Liver (tissue), 9 donors: ENCODE results near the gene DDIT4. TPM values are rescaled to one million over a fixed set of nuclear protein-coding genes. Genes with fewer than 3 reads are reported as not detected.
A peak's percentile ranks its signal among the peaks of the same experiment; 100 is the strongest.

Experiments
- DNase-seq: peaks from one replicate; pipeline ENCODE4 v3.0.0-alpha.2; 2017; ENCODE audit warnings: low spot score
- H3K27ac ChIP-seq, 2 donors: one replicate each; pipeline ENCODE4 v1.7.0; 2013; ENCODE audit warnings: inconsistent platforms in 2 of 2, low read length in 2 of 2, control low read depth in 1 of 2, low read depth in 1 of 2, mild to moderate bottlenecking in 1 of 2
- H3K27me3 ChIP-seq, 4 donors: one replicate each; pipeline versions ENCODE4 v1.6.1 to v1.7.0; 2013; ENCODE audit warnings: low read length in 3 of 4, inconsistent platforms in 1 of 4, mild to moderate bottlenecking in 1 of 4, moderate library complexity in 1 of 4; ENCODE audit not compliant: control insufficient read depth in 4 of 4, insufficient read depth in 4 of 4
- H3K36me3 ChIP-seq, 4 donors: one replicate each; pipeline versions ENCODE4 v1.6.1 to v1.7.0; 2013; ENCODE audit warnings: low read length in 3 of 4, mild to moderate bottlenecking in 3 of 4, low read depth in 1 of 4, moderate library complexity in 1 of 4; ENCODE audit not compliant: control insufficient read depth in 4 of 4, insufficient read depth in 3 of 4
- H3K4me1 ChIP-seq, 4 donors: one replicate each; pipeline versions ENCODE4 v1.6.1 to v1.7.0; 2013; ENCODE audit warnings: low read length in 3 of 4, mild to moderate bottlenecking in 3 of 4, moderate library complexity in 1 of 4; ENCODE audit not compliant: control insufficient read depth in 4 of 4, insufficient read depth in 4 of 4
- H3K4me3 ChIP-seq, 3 donors: one replicate each; pipeline versions ENCODE4 v1.6.1 to v1.7.0; 2013; ENCODE audit warnings: low read length in 3 of 3, control low read depth in 1 of 3, low read depth in 1 of 3, mild to moderate bottlenecking in 1 of 3
- H3K9ac ChIP-seq, 2 donors: one replicate each; pipeline ENCODE4 v1.7.0; 2013; ENCODE audit warnings: low read length in 2 of 2, mild to moderate bottlenecking in 2 of 2, moderate library complexity in 2 of 2, control low read depth in 1 of 2, low read depth in 1 of 2
- H3K9me3 ChIP-seq, 4 donors: one replicate each; pipeline versions ENCODE4 v1.6.1 to v1.7.0; 2013; ENCODE audit warnings: low read length in 3 of 4; ENCODE audit not compliant: control insufficient read depth in 4 of 4
- EGR1 ChIP-seq, 2 donors: IDR thresholded peaks; 2 replicates each; pipeline ENCODE4 v1.6.1; 2016 to 2018; ENCODE audit warnings: antibody characterized with exemption in 2 of 2, low read depth in 2 of 2
- FOXA1 ChIP-seq: IDR thresholded peaks from 2 replicates; pipeline ENCODE4 v1.6.1; 2016; ENCODE audit warnings: antibody characterized with exemption
- GABPA ChIP-seq, 2 donors: IDR thresholded peaks in 1 of 2; conservative IDR thresholded peaks in 1 of 2; 2 replicates each; pipeline ENCODE4 v1.6.1; 2016; ENCODE audit warnings: antibody characterized with exemption in 2 of 2, mild to moderate bottlenecking in 1 of 2, moderate library complexity in 1 of 2
- HNF4G ChIP-seq: IDR thresholded peaks from 2 replicates; pipeline ENCODE4 v1.6.1; 2016; ENCODE audit warnings: antibody characterized with exemption
- JUND ChIP-seq, 2 donors: IDR thresholded peaks; 2 replicates each; pipeline ENCODE4 v1.6.1; 2016; ENCODE audit warnings: antibody characterized with exemption in 2 of 2
- NR2F2 ChIP-seq: IDR thresholded peaks from 2 replicates; pipeline ENCODE4 v1.6.1; 2016; ENCODE audit warnings: antibody characterized with exemption
- RAD21 ChIP-seq, 2 donors: IDR thresholded peaks; 2 replicates each; pipeline ENCODE4 v1.6.1; 2016; ENCODE audit warnings: antibody characterized with exemption in 2 of 2, mild to moderate bottlenecking in 2 of 2
- RXRA ChIP-seq, 2 donors: IDR thresholded peaks; 2 replicates each; pipeline ENCODE4 v1.6.1; 2017 to 2018; ENCODE audit warnings: antibody characterized with exemption in 2 of 2, mild to moderate bottlenecking in 1 of 2
- SP1 ChIP-seq: IDR thresholded peaks from 2 replicates; pipeline ENCODE4 v1.6.1; 2018; ENCODE audit warnings: antibody characterized with exemption, mild to moderate bottlenecking
- TAF1 ChIP-seq: conservative IDR thresholded peaks from 2 replicates; pipeline ENCODE4 v1.6.1; 2016; ENCODE audit warnings: antibody characterized with exemption, mild to moderate bottlenecking
- WGBS: extraction: QIAGEN DNeasy Blood & Tissue Kit; methylation state at CpG from one replicate; pipeline ENCODE4 v1.1.7; 2013; 5-methylcytosine and 5-hydroxymethylcytosine counted together
- polyA plus RNA-seq, 2 donors: library from polyadenylated mRNA; stranded (reverse) in 1 of 2; unstranded in 1 of 2; fragments of 200-250 nt in 1 of 2; fragments of >200 nt in 1 of 2; fragmentation: Nextera tagmentation in 1 of 2; extraction: Ambion mirVana in 1 of 2; gene quantifications; one replicate each; pipeline versions ENCODE4 v1.2.1 to v1.2.3, GENCODE V29; 2013 to 2015
- total RNA-seq, 2 donors: library from RNA; depleted of rRNA; stranded (reverse); fragments of >200 nt; gene quantifications; one replicate each; pipeline ENCODE4 v1.2.3, GENCODE V29; 2014
- TF ChIP-seq, protein P1 (sequence below): IDR thresholded peaks from 2 replicates; pipeline ENCODE4 v1.6.1; 2016; ENCODE audit warnings: antibody characterized with exemption
- TF ChIP-seq, protein P2 (sequence below): IDR thresholded peaks from 2 replicates; pipeline ENCODE4 v1.6.1; 2016; ENCODE audit warnings: antibody characterized with exemption, mild to moderate bottlenecking
- TF ChIP-seq, protein P3 (sequence below): IDR thresholded peaks from 2 replicates; pipeline ENCODE4 v1.6.1; 2016; ENCODE audit warnings: antibody characterized with exemption
- TF ChIP-seq, protein P4 (sequence below): fragments of 150-350 bp; IDR thresholded peaks from 2 replicates; pipeline ENCODE4 v1.5.1; 2017; ENCODE audit warnings: improper control_type of control experiment, low read depth, low read length; ENCODE audit not compliant: missing input control
- donor health status: healthy.
- donor health status: healthy.
- donor health status: healthy.
- donor health status: healthy.
- donor health status: healthy.

The DDIT4 gene
- total and polyA plus RNA-seq, 4 donors = 18.4 to 69.0 (median 43.7) TPM

DNA sequence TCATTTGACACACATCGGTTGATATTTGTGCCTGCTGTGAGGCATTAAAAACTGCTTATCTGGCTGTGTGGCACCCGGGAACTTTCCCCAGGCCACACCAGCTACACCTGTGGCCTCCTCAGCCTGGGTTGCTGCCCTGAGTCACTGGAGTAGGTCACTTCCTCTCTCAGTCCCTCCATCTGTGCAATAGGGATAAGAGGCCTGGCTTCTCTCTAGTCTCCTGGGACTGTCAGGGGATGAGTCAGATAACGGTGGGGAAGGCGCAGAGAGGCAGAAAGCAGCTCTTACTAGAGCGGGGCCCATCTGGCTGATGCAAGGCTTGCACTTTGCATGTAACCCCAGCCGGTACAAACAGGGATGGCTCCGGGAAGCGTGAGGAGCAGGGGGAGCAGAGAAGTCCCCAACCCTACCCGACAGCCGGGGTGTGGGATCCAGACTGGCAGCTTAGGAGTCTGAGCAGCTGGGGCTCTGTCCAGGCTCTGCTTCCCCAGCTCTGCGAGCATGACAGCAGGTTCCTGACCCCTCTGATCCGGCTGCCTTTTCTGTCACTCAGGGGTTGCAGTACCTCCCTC lies 47.0 kb downstream of the DDIT4 start:
- Histone ChIP-seq H3K36me3 (no peaks in the 10 kb centered on the region), H3K9ac (peak overlapping the region; percentile 50 to 61), H3K27ac (peak overlapping the region; percentile 93 to 97), H3K9me3 (no peaks in the 10 kb centered on the region), H3K4me3 (no peak overlapping the region), H3K27me3 (no peaks in the 10 kb centered on the region), H3K4me1 (peaks cover 20 to 48% (median 38%) of the 10 kb centered on the region in 4 donors)
- WGBS = 58% methylated on average over 12 of the region's 12 CpGs
- DNase-seq = peak; percentile 70
- peak; percentile 24 for TF ChIP-seq HNF4G
- TF ChIP-seq RAD21 (IDR thresholded peaks at IDR 0.05) = peak in 1 of 2 donors; percentile 40
- TF ChIP-seq, protein P1, sequence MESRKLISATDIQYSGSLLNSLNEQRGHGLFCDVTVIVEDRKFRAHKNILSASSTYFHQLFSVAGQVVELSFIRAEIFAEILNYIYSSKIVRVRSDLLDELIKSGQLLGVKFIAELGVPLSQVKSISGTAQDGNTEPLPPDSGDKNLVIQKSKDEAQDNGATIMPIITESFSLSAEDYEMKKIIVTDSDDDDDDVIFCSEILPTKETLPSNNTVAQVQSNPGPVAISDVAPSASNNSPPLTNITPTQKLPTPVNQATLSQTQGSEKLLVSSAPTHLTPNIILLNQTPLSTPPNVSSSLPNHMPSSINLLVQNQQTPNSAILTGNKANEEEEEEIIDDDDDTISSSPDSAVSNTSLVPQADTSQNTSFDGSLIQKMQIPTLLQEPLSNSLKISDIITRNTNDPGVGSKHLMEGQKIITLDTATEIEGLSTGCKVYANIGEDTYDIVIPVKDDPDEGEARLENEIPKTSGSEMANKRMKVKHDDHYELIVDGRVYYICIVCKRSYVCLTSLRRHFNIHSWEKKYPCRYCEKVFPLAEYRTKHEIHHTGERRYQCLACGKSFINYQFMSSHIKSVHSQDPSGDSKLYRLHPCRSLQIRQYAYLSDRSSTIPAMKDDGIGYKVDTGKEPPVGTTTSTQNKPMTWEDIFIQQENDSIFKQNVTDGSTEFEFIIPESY = no peak
- TF ChIP-seq TAF1 = no peak
- TF ChIP-seq, protein P2, sequence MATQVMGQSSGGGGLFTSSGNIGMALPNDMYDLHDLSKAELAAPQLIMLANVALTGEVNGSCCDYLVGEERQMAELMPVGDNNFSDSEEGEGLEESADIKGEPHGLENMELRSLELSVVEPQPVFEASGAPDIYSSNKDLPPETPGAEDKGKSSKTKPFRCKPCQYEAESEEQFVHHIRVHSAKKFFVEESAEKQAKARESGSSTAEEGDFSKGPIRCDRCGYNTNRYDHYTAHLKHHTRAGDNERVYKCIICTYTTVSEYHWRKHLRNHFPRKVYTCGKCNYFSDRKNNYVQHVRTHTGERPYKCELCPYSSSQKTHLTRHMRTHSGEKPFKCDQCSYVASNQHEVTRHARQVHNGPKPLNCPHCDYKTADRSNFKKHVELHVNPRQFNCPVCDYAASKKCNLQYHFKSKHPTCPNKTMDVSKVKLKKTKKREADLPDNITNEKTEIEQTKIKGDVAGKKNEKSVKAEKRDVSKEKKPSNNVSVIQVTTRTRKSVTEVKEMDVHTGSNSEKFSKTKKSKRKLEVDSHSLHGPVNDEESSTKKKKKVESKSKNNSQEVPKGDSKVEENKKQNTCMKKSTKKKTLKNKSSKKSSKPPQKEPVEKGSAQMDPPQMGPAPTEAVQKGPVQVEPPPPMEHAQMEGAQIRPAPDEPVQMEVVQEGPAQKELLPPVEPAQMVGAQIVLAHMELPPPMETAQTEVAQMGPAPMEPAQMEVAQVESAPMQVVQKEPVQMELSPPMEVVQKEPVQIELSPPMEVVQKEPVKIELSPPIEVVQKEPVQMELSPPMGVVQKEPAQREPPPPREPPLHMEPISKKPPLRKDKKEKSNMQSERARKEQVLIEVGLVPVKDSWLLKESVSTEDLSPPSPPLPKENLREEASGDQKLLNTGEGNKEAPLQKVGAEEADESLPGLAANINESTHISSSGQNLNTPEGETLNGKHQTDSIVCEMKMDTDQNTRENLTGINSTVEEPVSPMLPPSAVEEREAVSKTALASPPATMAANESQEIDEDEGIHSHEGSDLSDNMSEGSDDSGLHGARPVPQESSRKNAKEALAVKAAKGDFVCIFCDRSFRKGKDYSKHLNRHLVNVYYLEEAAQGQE = no peak
- TF ChIP-seq NR2F2 = peak; percentile 58
- TF ChIP-seq, protein P3, sequence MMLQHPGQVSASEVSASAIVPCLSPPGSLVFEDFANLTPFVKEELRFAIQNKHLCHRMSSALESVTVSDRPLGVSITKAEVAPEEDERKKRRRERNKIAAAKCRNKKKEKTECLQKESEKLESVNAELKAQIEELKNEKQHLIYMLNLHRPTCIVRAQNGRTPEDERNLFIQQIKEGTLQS = peak; percentile 69
- TF ChIP-seq EGR1 (IDR thresholded peaks at IDR 0.05; ENCODE audit: low read depth in 2 of 2) = no peak
- peak; percentile 49 for TF ChIP-seq SP1
- TF ChIP-seq FOXA1 = no peak
- TF ChIP-seq GABPA (IDR thresholded peaks at IDR 0.05 in 1 of 2, conservative IDR thresholded peaks at IDR 0.05 in 1 of 2) = peak in 1 of 2 donors; percentile 29
- TF ChIP-seq RXRA (IDR thresholded peaks at IDR 0.05) = peak; percentile 26 to 35
- TF ChIP-seq, protein P4, sequence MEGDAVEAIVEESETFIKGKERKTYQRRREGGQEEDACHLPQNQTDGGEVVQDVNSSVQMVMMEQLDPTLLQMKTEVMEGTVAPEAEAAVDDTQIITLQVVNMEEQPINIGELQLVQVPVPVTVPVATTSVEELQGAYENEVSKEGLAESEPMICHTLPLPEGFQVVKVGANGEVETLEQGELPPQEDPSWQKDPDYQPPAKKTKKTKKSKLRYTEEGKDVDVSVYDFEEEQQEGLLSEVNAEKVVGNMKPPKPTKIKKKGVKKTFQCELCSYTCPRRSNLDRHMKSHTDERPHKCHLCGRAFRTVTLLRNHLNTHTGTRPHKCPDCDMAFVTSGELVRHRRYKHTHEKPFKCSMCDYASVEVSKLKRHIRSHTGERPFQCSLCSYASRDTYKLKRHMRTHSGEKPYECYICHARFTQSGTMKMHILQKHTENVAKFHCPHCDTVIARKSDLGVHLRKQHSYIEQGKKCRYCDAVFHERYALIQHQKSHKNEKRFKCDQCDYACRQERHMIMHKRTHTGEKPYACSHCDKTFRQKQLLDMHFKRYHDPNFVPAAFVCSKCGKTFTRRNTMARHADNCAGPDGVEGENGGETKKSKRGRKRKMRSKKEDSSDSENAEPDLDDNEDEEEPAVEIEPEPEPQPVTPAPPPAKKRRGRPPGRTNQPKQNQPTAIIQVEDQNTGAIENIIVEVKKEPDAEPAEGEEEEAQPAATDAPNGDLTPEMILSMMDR = no peak
- TF ChIP-seq JUND (IDR thresholded peaks at IDR 0.05) = peak; percentile 48 to 85
